Skin of body (tissue), 2 donors: Measurements from ENCODE around the gene NISCH. TPM values are rescaled to one million over a fixed set of nuclear protein-coding genes. Genes with fewer than 3 reads are reported as not detected.

Experiments
- DNase-seq: peaks from one replicate; lab custom pipeline; 2025; lab: John Stamatoyannopoulos, UW
- total RNA-seq: library from RNA; depleted of rRNA; stranded (reverse); fragments of >200 nt; gene quantifications from one replicate; pipeline ENCODE4 v1.2.3, GENCODE V29; 2014

The NISCH gene
- total RNA-seq, 1 donor from 2014 or later = 74.1 TPM

GRCh38 chr3:52512105-52512504, 56.7 kb downstream of the NISCH start:
- no peak for DNase-seq

- DNase-seq = no peak
Measured at GRCh38 chr3:52512727-52513126, 57.3 kb downstream of the NISCH start.

- DNase-seq = no peak
Measured at GRCh38 chr3:52513281-52513680, 57.9 kb downstream of the NISCH start.

DNA sequence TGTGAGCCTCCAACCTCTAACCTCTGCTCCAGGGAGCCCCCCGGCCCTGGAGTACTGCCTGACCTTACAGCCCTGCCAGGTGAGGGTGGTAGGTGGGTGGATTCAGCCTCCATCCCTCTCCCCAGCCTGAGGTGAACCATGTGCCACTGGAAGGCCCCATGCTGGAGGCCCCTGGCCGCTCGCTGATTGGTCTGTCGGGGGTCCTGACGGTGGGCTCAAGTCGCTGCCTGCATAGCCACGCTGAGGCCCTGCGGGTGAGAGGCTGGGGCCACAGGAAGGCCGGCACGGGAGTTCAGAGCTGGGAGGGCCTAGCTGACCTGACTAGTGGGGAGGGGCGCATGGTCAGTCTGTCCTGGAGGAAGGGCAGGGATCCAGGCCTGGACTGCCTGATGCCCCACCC, 59.2 kb downstream of the NISCH start:
- DNase-seq = no peak

DNA sequence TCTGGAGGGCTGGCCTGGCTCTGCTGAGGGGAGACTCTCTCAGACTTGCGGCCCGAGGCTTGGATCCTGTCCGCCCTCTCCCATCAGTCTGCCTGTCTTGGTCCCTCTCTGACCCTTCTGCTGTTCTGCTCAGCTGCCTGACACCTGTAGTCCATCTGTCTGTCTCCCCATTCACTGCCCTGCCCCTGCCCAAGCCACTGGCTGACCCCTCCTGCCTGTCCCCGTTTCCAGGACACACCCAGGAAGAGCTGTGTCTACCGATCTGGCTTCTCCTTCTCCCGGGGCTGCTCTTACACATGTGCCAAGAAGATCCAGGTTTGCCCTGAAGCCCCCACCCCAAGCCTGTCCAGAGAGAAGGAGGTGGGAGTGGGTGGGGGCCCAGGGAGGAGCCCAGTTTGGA, 59.8 kb downstream of the NISCH start:
- no peak for DNase-seq

- DNase-seq = no peak
Measured at GRCh38 chr3:52516509-52517195, 61.2 kb downstream of the NISCH start.

DNA sequence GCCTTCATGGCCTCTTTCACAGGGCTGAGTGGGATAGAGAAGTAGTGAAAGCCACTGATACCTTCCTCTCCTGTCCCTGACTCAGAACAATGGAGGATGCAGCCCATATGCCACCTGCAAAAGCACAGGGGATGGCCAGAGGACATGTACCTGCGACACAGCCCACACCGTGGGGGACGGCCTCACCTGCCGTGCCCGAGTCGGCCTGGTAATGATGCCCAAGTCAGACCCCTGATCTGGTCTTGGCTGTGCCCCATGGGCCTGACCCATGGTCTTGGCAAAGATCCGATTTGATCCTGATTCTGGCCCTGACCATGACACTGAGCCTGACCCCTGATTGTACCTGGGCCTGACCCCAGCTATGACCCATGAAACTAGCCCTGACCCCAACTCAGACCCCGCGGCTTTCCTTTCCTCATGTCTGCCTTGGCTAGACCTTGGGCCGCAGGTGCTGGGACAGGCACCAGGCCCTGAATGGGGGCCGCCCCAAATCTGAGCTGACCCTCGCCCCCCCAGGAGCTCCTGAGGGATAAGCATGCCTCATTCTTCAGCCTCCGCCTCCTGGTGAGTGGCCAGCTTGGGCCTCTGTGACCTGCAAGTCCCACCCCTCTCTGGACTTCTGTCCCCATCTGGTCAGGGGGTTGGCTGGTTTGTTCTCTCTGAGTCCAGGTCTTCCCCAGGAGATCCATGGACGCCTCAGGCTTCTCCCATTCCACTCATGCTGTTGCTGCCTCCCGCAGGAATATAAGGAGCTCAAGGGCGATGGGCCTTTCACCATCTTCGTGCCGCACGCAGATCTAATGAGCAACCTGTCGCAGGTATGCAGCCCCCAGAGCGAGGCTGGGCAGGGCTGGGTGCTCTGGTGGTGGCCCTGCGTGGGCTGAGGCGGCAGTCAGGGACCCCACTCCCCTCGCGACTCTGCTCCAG, 62.7 kb downstream of the NISCH start:
- DNase-seq = no peak

- DNase-seq = no peak
Measured at GRCh38 chr3:52518723-52519444, 63.5 kb downstream of the NISCH start.

GRCh38 chr3:52519445-52520140, 64.2 kb downstream of the NISCH start:
- DNase-seq = no peak

GRCh38 chr3:52520141-52520667, 64.8 kb downstream of the NISCH start:
- DNase-seq = no peak

GRCh38 chr3:52520716-52521487, 65.5 kb downstream of the NISCH start:
- no peak for DNase-seq

- DNase-seq = no peak
Measured at GRCh38 chr3:52521488-52521824, 66.1 kb downstream of the NISCH start.

- DNase-seq = no peak
Measured at GRCh38 chr3:52521881-52522650, 66.7 kb downstream of the NISCH start.

DNA sequence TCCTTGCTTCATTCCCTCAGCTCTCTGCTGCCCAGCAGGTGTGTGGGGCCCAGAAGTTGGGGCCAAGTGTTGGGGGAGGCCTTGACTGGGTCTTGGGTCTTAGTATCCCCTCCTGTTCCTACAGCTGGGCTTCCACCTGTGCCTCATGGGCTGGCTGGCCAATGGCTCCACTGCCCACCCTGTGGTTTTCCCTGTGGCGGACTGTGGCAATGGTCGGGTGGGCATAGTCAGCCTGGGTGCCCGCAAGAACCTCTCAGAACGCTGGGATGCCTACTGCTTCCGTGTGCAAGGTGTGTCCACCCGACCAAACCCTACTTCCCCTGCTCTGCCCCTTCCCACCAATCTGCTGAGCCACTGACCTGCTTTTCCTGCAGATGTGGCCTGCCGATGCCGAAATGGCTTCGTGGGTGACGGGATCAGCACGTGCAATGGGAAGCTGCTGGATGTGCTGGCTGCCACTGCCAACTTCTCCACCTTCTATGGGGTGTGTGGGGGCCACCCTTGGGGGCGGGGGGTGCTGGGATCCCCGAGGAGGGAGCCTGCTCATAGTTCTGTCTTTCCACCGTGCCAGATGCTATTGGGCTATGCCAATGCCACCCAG, 67.3 kb downstream of the NISCH start:
- no peak for DNase-seq

DNA sequence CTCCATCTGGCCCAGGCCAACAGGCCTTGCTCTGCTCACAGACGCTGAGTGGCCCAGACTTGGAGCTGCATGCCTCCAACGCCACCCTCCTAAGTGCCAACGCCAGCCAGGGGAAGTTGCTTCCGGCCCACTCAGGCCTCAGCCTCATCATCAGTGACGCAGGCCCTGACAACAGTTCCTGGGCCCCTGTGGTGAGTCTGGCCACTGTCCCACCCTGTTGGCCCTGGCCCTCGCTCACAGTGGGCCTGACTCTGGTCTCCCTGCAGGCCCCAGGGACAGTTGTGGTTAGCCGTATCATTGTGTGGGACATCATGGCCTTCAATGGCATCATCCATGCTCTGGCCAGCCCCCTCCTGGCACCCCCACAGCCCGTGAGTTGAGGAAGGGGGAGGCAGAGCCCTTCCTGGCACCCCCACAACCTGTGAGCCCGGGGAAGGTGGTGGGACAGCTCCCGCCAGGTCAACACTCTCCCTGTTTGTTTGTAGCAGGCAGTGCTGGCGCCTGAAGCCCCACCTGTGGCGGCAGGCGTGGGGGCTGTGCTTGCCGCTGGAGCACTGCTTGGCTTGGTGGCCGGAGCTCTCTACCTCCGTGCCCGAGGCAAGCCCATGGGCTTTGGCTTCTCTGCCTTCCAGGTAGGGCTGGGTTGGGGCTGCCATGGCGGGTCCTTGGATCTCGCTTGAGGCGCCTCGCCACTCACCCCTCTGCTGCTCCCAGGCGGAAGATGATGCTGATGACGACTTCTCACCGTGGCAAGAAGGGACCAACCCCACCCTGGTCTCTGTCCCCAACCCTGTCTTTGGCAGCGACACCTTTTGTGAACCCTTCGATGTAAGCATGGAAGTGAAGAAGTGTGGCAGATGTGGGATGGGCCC, 68.2 kb downstream of the NISCH start:
- no peak for DNase-seq

DNA sequence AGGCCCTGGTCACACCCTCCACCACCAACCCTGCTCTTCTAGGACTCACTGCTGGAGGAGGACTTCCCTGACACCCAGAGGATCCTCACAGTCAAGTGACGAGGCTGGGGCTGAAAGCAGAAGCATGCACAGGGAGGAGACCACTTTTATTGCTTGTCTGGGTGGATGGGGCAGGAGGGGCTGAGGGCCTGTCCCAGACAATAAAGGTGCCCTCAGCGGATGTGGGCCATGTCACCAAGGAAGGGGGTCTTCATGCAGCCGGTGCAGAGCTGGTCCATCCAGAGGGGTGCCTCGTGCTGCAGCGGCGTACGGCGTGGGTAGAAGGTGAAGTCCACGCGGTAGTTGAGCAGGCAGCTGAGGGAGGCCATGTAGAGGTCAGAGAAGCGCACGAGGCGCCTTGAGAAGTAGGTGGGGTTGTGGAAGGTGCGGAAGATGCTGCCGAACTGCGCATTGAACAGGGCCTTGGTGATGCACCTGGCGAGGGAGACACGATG, 68.9 kb downstream of the NISCH start:
- DNase-seq = no peak

- peak; percentile 62 for DNase-seq
Measured at GRCh38 chr3:52524752-52525679, 69.6 kb downstream of the NISCH start.
